HG02763 (cell line): ENCODE data around the gene TMC4.

Experiments
- ATAC-seq: cut with Tn5 transposase; IDR thresholded peaks from one replicate; pipeline ENCODE4 v1.9.1; 2021; ENCODE audit warnings: mild to moderate bottlenecking, moderate library complexity; ENCODE audit not compliant: unreplicated experiment

The TMC4 gene

DNA sequence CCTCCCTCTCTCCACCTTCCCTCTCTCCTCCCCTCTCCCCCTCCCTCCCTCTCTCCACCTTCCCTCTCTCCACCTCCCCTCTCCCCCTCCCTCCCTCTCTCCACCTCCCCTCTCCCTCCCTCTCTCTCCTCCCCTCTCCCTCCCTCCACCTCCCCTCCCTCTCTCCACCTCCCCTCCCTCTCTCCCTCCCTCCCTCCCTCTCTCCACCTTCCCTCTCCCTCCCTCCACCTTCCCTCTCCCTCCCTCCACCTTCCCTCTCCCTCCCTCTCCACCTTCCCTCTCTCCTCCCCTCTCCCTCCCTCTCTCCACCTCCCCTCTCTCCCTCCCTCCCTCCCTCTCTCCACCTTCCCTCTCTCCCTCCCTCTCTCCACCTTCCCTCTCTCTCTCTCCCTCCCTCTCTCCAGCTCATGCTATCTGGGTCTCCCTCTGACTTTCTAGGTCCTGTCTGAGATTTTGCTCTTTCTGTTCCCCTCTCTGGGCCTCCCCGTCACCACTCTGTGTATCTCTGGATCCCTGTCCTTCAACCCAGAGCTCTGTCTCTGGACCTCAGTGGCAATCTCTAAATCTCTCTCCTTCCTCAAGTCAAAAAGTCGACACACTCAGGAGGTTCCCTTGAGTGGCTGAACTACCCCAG is 38.9 kb downstream of the TMC4 start:
- ATAC-seq: no peak

DNA sequence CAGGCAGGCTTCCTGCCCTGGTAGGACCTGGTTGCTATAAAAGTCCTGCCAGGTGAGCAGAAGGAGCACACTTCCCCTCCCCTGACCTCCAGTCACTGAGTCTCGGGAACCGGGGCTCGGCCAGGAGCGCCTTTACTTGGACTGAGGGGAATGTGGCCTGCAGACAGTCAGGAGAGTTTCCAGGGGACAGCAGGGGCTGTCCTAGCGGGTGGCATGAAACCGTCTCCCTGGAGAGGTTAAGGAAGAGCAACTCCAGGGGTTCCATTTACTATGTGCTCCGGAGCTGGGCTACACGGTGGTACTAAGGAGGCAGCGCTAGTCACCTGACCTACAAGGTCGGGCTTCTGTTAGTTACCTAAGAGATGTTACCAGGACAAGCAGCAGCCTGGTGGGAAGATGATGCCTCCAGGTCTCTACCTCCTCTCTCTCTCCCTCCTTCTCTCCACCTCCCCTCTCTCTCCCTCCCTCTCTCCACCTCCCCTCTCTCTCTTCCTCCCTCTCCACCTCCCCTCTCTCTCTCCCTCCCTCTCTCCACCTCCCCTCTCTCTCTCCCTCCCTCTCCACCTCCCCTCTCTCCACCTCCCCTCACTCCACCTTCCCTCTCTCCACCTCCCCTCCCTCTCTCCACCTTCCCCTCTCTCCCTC is 39.5 kb downstream of the TMC4 start:
- no peak for ATAC-seq

DNA sequence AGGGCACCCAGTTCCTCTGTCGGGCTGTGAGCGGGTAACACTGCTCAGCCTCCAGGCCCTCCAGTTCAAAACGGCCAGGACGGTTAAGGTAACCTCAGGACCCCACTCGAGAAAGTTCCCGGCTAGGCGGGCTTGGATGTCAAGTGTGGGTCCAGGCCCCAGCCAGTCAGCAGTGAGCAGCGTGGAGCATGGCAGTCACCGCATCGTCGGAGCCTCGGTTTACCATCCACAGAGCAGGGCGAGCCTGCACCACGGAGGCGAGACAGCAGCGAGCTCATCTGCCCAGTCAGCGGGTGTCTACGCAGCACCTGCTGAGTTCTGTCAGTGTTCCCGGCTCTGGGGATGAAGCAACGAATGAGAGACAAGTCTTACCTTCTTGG is 43.4 kb downstream of the TMC4 start:
- no peak for ATAC-seq

DNA sequence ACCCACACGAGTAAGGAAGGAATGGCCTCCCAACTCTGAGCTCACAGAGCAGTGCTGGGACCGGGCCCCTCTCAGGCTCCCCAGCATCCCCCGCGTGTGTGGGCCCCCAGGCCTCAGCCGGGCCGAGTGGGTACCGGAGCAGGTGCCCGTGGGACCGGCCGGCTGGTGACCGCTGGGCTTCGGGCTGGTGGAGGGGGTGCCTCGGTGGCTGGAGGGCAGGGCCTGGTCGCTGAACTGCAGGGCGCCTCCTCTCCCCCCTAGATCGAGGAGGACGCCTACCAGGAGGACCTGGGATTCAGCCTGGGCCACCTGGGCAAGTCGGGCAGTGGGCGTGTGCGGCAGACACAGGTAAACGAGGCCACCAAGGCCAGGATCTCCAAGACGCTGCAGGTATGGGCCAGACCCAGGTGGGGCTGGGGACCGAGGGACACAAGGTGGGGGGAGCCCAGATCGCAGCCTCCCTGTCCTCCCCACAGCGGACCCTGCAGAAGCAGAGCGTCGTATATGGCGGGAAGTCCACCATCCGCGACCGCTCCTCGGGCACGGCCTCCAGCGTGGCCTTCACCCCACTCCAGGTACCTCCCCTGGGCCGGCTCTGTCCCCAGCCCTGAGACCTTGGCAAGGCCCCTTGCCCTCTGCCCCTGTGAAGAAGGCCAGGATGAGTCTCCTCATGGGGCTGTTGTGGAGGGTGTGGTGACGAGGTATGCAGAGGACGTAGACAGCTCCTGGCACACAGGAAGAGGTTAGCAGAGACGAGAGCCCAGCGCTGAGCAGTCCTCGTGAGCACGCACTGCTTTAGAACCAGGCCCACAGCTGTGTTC is 44.0 kb downstream of the TMC4 start:
- ATAC-seq: no peak

DNA sequence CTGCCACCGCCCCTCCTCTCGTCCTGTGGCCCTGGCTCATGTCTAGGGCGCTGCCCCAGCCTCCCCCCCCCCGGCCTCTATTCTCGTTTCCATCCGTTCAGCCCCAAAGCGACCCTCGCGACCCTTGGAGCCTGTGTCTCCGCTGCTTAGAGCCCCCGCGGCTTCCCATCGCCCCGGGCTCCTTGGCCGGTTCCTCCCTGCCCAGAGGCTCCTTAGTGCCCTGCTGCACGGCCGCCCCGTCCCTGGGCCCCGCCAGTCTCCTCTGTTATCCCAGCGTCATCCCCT is 44.6 kb downstream of the TMC4 start:
- no peak for ATAC-seq

DNA sequence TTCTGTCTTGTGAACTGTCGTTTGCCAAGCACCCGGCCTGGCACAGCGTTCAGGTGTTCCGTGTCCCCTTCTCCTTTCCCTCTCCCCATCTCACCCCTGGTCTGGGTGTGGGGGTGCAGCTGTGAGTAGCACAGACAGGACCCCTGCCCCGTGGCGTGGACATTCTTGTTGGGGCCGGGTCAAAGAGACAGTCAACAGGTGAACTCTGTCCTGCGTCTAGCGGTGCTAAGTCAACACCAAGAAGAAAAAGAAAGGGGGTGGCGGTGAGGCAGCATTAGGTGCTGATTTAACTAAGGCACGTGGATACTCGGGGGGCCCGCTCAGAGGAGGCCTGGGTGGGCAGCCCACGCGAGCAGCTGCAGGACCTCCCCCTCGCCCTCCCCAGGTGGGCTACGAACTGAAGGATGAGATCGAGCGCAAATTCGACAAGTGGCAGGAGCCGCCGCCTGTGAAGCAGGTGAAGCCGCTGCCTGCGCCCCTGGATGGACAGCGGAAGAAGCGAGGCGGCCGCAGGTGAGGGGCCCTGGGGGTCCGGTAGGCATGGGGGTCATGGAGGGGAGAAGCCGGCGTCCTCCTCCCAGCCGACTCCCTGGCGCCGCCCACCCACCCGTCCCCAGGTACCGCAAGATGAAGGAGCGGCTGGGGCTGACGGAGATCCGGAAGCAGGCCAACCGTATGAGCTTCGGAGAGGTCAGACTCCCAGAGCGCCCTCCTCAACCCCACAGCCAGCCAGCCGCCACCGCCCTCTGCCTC is 45.1 kb downstream of the TMC4 start:
- ATAC-seq: no peak

DNA sequence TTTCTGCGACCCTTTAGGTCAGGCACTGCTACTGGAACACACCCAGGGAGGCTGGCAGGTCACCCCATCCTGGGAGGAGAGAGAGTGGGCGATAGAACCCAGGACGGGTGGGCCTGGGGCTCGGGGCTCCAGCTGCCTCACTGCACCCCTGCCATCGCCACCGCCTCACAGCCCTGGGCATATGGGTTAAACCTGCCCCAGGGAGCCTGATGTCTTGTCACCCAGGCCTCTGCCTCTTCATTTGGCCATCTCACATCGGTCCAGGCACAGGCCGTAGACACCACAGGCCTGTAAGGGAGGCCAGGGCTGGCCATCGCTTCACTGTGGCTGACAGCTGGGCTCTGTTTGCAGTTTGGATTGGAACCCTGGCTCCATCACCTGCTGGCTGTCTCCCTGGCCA is 47.2 kb downstream of the TMC4 start:
- no peak for ATAC-seq

DNA sequence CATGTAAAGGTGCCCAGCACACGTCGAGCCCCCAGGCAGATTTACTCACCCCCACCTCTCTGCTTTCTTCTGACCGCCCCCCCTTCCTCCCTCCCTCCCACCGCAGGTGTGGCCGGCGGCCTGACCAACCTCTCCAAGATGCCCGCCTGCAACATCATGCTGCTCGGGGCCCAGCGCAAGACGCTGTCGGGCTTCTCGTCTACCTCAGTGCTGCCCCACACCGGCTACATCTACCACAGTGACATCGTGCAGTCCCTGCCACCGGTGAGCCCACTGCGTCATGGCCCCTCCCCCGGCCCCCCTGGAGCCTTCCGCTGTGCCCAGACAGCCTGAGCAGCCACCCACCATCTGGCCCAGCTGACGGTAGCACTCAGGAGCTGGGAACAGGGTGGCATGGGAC is 48.6 kb downstream of the TMC4 start:
- no peak for ATAC-seq

DNA sequence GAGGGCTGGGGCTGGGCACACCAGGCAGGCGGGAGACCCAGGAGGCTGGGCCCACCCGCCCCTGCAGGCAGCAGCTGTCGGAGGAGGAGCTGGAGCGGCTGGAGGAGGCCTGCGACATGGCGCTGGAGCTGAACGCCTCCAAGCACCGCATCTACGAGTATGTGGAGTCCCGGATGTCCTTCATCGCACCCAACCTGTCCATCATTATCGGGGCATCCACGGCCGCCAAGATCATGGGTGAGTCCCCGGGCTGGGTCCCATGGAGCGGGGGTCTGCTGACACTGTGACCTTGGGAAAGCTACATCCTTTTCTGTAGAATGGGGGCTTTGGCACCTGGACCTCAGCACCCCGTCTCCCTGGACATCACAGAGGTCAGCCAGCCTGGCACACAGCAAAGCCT is 49.3 kb downstream of the TMC4 start:
- ATAC-seq: no peak

DNA sequence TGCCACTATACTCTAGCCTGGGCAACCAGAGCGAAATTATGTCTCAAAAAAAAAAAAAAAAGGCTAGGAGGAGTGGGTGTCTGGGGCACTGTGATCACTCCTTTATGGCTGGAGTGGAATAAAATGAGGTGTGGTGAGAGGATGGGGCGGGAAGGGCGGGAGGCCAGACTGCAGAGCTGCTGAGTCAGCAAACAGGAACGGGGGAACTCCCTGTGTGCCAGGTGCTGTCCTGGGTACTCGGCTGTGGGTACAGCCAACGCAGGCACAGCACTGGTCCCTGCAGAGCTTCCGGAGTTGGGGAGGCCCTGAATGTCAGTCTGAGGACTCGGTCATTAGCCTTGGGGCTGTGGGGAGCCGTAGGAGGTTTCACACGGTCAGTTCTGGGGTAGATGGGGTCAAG is 51.7 kb downstream of the TMC4 start:
- no peak for ATAC-seq

DNA sequence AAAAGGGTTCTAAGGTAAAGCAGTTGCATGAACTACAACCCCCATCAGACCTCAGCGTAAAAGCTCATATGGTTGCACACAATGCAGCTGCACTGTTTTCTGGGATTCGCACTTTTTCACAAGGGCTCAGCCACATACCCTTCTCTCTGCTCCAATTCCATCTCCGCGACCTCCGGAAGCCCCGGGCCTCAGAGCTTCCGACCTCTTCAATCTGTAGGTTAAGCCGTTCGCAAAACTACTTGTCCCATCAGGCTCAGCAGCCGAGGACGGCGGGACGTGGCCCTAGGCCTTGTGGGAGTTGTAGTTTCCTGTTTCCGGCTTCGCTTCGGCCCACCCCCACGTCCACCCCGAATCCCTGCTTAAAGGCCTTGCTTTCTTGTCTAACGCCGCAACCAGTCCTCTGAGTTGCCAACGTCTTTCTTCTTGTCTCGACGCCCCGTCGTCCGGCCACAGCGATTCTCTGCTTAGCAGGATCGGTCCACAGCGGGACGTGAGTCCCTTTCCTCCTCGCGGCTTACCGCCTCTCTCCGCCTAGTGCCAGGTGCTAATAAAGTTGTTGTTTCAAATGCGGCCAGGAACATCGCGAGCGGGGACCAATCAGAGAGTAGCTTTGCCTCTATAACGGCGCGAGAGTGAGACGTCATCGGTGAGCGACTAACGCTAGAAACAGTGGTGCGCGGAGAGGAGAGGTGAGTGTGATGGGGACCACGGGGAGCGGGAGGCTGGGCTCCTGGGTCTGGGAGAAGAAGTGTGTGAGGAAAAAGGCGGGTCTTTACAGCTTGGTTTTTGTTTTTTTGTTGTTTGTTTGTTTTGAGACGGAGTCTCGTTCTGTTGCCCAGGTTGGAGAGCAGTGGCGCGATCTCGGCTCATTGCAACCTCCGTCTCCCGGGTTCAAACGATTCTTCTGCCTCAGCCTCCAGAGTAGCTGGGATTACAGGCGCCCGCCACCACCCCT is 57.6 kb downstream of the TMC4 start, which contains the start of the genes PRPF31 and TFPT:
TSS of gene PRPF31 (plus strand) at position 646 of the 955 bp plus-strand sequence. CDS start 2,525 bp downstream, outside the sequence.
TSS of gene TFPT (minus strand) at position 549 of the 955 bp plus-strand sequence. CDS start at position 161, 388 bp downstream.
- peak; percentile 76 for ATAC-seq

DNA sequence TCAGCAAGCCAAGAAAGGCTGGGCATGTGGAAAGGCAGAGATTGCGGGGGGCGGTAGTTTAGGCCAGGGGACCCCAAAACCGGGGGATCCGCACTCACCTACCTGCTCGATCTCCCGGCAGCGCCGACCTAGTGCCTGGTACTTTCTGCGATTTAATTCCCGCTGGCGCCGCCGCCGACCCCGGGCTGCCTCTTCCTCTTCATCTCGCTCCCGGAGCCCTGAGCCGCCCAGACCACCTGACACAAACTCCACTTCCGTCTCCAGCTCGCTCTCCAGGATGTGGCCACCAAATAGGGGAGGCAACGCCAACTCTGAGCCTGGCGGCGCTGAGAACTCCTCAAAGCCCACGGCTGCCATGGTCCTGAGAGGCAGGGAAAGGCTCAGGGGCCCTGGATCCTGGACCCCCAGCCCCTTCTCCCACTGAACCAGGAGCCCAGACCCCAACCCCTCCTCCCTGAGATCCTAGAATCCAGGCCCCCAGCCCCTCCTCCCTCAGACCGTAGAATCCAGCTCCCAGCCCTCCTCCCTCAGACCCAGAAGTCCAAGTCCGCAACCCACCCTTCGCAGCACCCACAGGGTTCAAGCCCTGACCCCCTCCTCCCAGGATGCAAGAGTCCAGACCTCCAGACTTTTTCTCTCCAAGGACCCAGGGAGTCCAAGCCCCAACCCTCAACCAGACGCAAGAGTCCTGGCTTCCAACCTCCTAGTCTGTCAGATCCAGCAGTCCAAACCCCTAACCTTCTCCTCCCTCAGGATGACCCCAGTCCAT is 58.4 kb downstream of the TMC4 start:
- ATAC-seq: no peak
